ENCODE measurements around the gene TCF12.

TCF12 gene

GRCh38 chr15:57019496-57020160, 101.2 kb downstream of the TCF12 start:
- H3K4me1 ChIP-seq (ENCODE audit: control insufficient read depth, insufficient read depth, low read length, poor library complexity, severe bottlenecking), result no peaks in the 10 kb centered on the region
- H3K27me3 ChIP-seq (replicated peaks; ENCODE audit: control insufficient read depth, insufficient read depth, low read length, poor library complexity, severe bottlenecking), result no peaks in the 10 kb centered on the region
- no peak for DNase-seq
- no peaks in the 10 kb centered on the region for H3K9me3 ChIP-seq (ENCODE audit: control insufficient read depth, low read length)
- no peak overlapping the region for H3K27ac ChIP-seq (ENCODE audit: insufficient read depth, low read length, poor library complexity, severe bottlenecking)
- H3K4me3 ChIP-seq (ENCODE audit: insufficient read depth, low read depth, low read length, poor library complexity, severe bottlenecking), result no peak overlapping the region
- H3K36me3 ChIP-seq (ENCODE audit: control insufficient read depth, insufficient read depth, low read length), result no peaks in the 10 kb centered on the region

- no peaks in the 10 kb centered on the region for H3K9me3 ChIP-seq (ENCODE audit: control insufficient read depth, low read length)
- no peaks in the 10 kb centered on the region for H3K4me1 ChIP-seq (ENCODE audit: control insufficient read depth, insufficient read depth, low read length, poor library complexity, severe bottlenecking)
- H3K36me3 ChIP-seq (ENCODE audit: control insufficient read depth, insufficient read depth, low read length), result no peaks in the 10 kb centered on the region
- no peak for DNase-seq
- no peak overlapping the region for H3K27ac ChIP-seq (ENCODE audit: insufficient read depth, low read length, poor library complexity, severe bottlenecking)
- no peaks in the 10 kb centered on the region for H3K27me3 ChIP-seq (replicated peaks; ENCODE audit: control insufficient read depth, insufficient read depth, low read length, poor library complexity, severe bottlenecking)
- no peak overlapping the region for H3K4me3 ChIP-seq (ENCODE audit: insufficient read depth, low read depth, low read length, poor library complexity, severe bottlenecking)
Measured at GRCh38 chr15:57025264-57025926, 107.0 kb downstream of the TCF12 start.

- Histone ChIP-seq H3K27ac (ENCODE audit: insufficient read depth, low read length, poor library complexity, severe bottlenecking) (no peak overlapping the region), H3K9me3 (ENCODE audit: control insufficient read depth, low read length) (no peaks in the 10 kb centered on the region), H3K27me3 (replicated peaks; ENCODE audit: control insufficient read depth, insufficient read depth, low read length, poor library complexity, severe bottlenecking) (no peaks in the 10 kb centered on the region), H3K4me3 (ENCODE audit: insufficient read depth, low read depth, low read length, poor library complexity, severe bottlenecking) (no peak overlapping the region), H3K4me1 (ENCODE audit: control insufficient read depth, insufficient read depth, low read length, poor library complexity, severe bottlenecking) (no peaks in the 10 kb centered on the region), H3K36me3 (ENCODE audit: control insufficient read depth, insufficient read depth, low read length) (no peaks in the 10 kb centered on the region)
- DNase-seq, result no peak
Measured at GRCh38 chr15:57026016-57026592, 107.7 kb downstream of the TCF12 start.

- H3K27ac ChIP-seq (ENCODE audit: insufficient read depth, low read length, poor library complexity, severe bottlenecking), result no peak overlapping the region
- no peaks in the 10 kb centered on the region for H3K36me3 ChIP-seq (ENCODE audit: control insufficient read depth, insufficient read depth, low read length)
- H3K9me3 ChIP-seq (ENCODE audit: control insufficient read depth, low read length), result no peaks in the 10 kb centered on the region
- no peak overlapping the region for H3K4me3 ChIP-seq (ENCODE audit: insufficient read depth, low read depth, low read length, poor library complexity, severe bottlenecking)
- DNase-seq, result no peak
- no peaks in the 10 kb centered on the region for H3K4me1 ChIP-seq (ENCODE audit: control insufficient read depth, insufficient read depth, low read length, poor library complexity, severe bottlenecking)
- no peaks in the 10 kb centered on the region for H3K27me3 ChIP-seq (replicated peaks; ENCODE audit: control insufficient read depth, insufficient read depth, low read length, poor library complexity, severe bottlenecking)
Measured at GRCh38 chr15:57027596-57027995, 109.2 kb downstream of the TCF12 start.

- no peak overlapping the region for H3K4me3 ChIP-seq (ENCODE audit: insufficient read depth, low read depth, low read length, poor library complexity, severe bottlenecking)
- H3K36me3 ChIP-seq (ENCODE audit: control insufficient read depth, insufficient read depth, low read length), result no peaks in the 10 kb centered on the region
- H3K9me3 ChIP-seq (ENCODE audit: control insufficient read depth, low read length), result no peaks in the 10 kb centered on the region
- no peak overlapping the region for H3K27ac ChIP-seq (ENCODE audit: insufficient read depth, low read length, poor library complexity, severe bottlenecking)
- no peak for DNase-seq
- H3K27me3 ChIP-seq (replicated peaks; ENCODE audit: control insufficient read depth, insufficient read depth, low read length, poor library complexity, severe bottlenecking), result no peaks in the 10 kb centered on the region
- H3K4me1 ChIP-seq (ENCODE audit: control insufficient read depth, insufficient read depth, low read length, poor library complexity, severe bottlenecking), result no peaks in the 10 kb centered on the region
Measured at GRCh38 chr15:57028176-57028575, 109.7 kb downstream of the TCF12 start.

GRCh38 chr15:57030011-57030410, 111.6 kb downstream of the TCF12 start:
- no peaks in the 10 kb centered on the region for H3K36me3 ChIP-seq (ENCODE audit: control insufficient read depth, insufficient read depth, low read length)
- no peaks in the 10 kb centered on the region for H3K27me3 ChIP-seq (replicated peaks; ENCODE audit: control insufficient read depth, insufficient read depth, low read length, poor library complexity, severe bottlenecking)
- no peak for DNase-seq
- H3K9me3 ChIP-seq (ENCODE audit: control insufficient read depth, low read length), result no peaks in the 10 kb centered on the region
- no peaks in the 10 kb centered on the region for H3K4me1 ChIP-seq (ENCODE audit: control insufficient read depth, insufficient read depth, low read length, poor library complexity, severe bottlenecking)
- H3K4me3 ChIP-seq (ENCODE audit: insufficient read depth, low read depth, low read length, poor library complexity, severe bottlenecking), result no peak overlapping the region
- H3K27ac ChIP-seq (ENCODE audit: insufficient read depth, low read length, poor library complexity, severe bottlenecking), result no peak overlapping the region

GRCh38 chr15:57031082-57031481, 112.6 kb downstream of the TCF12 start:
- Histone ChIP-seq H3K4me3 (ENCODE audit: insufficient read depth, low read depth, low read length, poor library complexity, severe bottlenecking) (no peak overlapping the region), H3K27ac (ENCODE audit: insufficient read depth, low read length, poor library complexity, severe bottlenecking) (no peak overlapping the region)

GRCh38 chr15:57031605-57032004, 113.2 kb downstream of the TCF12 start:
- H3K9me3 ChIP-seq (ENCODE audit: control insufficient read depth, low read length), result no peaks in the 10 kb centered on the region
- no peaks in the 10 kb centered on the region for H3K36me3 ChIP-seq (ENCODE audit: control insufficient read depth, insufficient read depth, low read length)
- no peak overlapping the region for H3K27ac ChIP-seq (ENCODE audit: insufficient read depth, low read length, poor library complexity, severe bottlenecking)
- DNase-seq, result no peak
- H3K4me1 ChIP-seq (ENCODE audit: control insufficient read depth, insufficient read depth, low read length, poor library complexity, severe bottlenecking), result no peaks in the 10 kb centered on the region
- H3K27me3 ChIP-seq (replicated peaks; ENCODE audit: control insufficient read depth, insufficient read depth, low read length, poor library complexity, severe bottlenecking), result no peaks in the 10 kb centered on the region
- no peak overlapping the region for H3K4me3 ChIP-seq (ENCODE audit: insufficient read depth, low read depth, low read length, poor library complexity, severe bottlenecking)

More at GRCh38 chr15:57031082-57031481, 112.6 kb downstream of the TCF12 start:
- no peaks in the 10 kb centered on the region for H3K36me3 ChIP-seq (ENCODE audit: control insufficient read depth, insufficient read depth, low read length)
- no peaks in the 10 kb centered on the region for H3K9me3 ChIP-seq (ENCODE audit: control insufficient read depth, low read length)
- no peak for DNase-seq
- H3K27me3 ChIP-seq (replicated peaks; ENCODE audit: control insufficient read depth, insufficient read depth, low read length, poor library complexity, severe bottlenecking), result no peaks in the 10 kb centered on the region
- H3K4me1 ChIP-seq (ENCODE audit: control insufficient read depth, insufficient read depth, low read length, poor library complexity, severe bottlenecking), result no peaks in the 10 kb centered on the region

GRCh38 chr15:57032338-57032737, 113.9 kb downstream of the TCF12 start:
- H3K9me3 ChIP-seq (ENCODE audit: control insufficient read depth, low read length), result no peaks in the 10 kb centered on the region
- H3K27me3 ChIP-seq (replicated peaks; ENCODE audit: control insufficient read depth, insufficient read depth, low read length, poor library complexity, severe bottlenecking), result no peaks in the 10 kb centered on the region
- no peak overlapping the region for H3K4me3 ChIP-seq (ENCODE audit: insufficient read depth, low read depth, low read length, poor library complexity, severe bottlenecking)
- no peaks in the 10 kb centered on the region for H3K36me3 ChIP-seq (ENCODE audit: control insufficient read depth, insufficient read depth, low read length)
- H3K27ac ChIP-seq (ENCODE audit: insufficient read depth, low read length, poor library complexity, severe bottlenecking), result no peak overlapping the region
- H3K4me1 ChIP-seq (ENCODE audit: control insufficient read depth, insufficient read depth, low read length, poor library complexity, severe bottlenecking), result no peaks in the 10 kb centered on the region
- no peak for DNase-seq

GRCh38 chr15:57033715-57034439, 115.4 kb downstream of the TCF12 start:
- H3K27ac ChIP-seq (ENCODE audit: insufficient read depth, low read length, poor library complexity, severe bottlenecking), result no peak overlapping the region
- H3K4me1 ChIP-seq (ENCODE audit: control insufficient read depth, insufficient read depth, low read length, poor library complexity, severe bottlenecking), result no peaks in the 10 kb centered on the region
- H3K9me3 ChIP-seq (ENCODE audit: control insufficient read depth, low read length), result no peaks in the 10 kb centered on the region
- no peaks in the 10 kb centered on the region for H3K27me3 ChIP-seq (replicated peaks; ENCODE audit: control insufficient read depth, insufficient read depth, low read length, poor library complexity, severe bottlenecking)
- H3K36me3 ChIP-seq (ENCODE audit: control insufficient read depth, insufficient read depth, low read length), result no peaks in the 10 kb centered on the region
- H3K4me3 ChIP-seq (ENCODE audit: insufficient read depth, low read depth, low read length, poor library complexity, severe bottlenecking), result no peak overlapping the region
- DNase-seq, result no peak
